A549 (cell line): ENCODE results near the gene ARHGAP22. TPM values are rescaled to one million over a fixed set of nuclear protein-coding genes. Genes with fewer than 3 reads are reported as not detected.
A peak's percentile ranks its signal among the peaks of the same experiment; 100 is the strongest.

Experiments
- ATAC-seq, 2 experiments: fragments of 200-7000 bp in 1 of 2; fragments of >200 bp in 1 of 2; cut with Nextera tagmentation in 1 of 2; cut with Tn5 transposase in 1 of 2; 3 replicates each; pipeline versions ENCODE4 v1.8.0 to v1.9.1; 2018 to 2020; ENCODE audit warnings: mild to moderate bottlenecking in 1 of 2, moderate library complexity in 1 of 2
- CTCF ChIA-PET: fragments of 300-600 bp; sonication (Branson Sonifier 250); formaldehyde crosslinking; extraction: SDS; loops from one replicate; lab custom pipeline; 2021; ENCODE audit warnings: antibody characterized with exemption, inconsistent platforms; lab: Yijun Ruan, JAX
- POLR2A ChIA-PET: fragments of 350-600 bp; formaldehyde crosslinking; extraction: SDS; loops from one replicate; lab custom pipeline; 2021; ENCODE audit warnings: antibody characterized with exemption, inconsistent platforms; lab: Yijun Ruan, JAX
- DNase-seq, 2 experiments: peaks; one replicate each; pipeline versions ENCODE4 v3.0.0 to v3.0.0-alpha.2; 2011 to 2016; ENCODE audit warnings: low read depth in 1 of 2, low spot score in 1 of 2
- FAIRE-seq: peaks from 2 replicates; lab custom pipeline; 2011; peaks lifted over from hg19 to GRCh38; lab: Jason Lieb, UNC
- H3K27ac ChIP-seq, 2 experiments: fragments of >200 bp; sonication (Bioruptor Twin); formaldehyde crosslinking; 3 replicates each; pipeline ENCODE4 v1.5.1; 2016 to 2017
- H3K4me1 ChIP-seq: fragments of >200 bp; sonication (Bioruptor Twin); formaldehyde crosslinking; 3 replicates; pipeline ENCODE4 v1.6.1; 2016
- H3K4me2 ChIP-seq: fragments of >200 bp; sonication (Bioruptor Twin); formaldehyde crosslinking; 3 replicates; pipeline ENCODE4 v1.6.1; 2016
- H3K4me3 ChIP-seq: fragments of >200 bp; sonication (Bioruptor Twin); formaldehyde crosslinking; 3 replicates; pipeline ENCODE4 v1.5.1; 2016
- H3K9me3 ChIP-seq: fragments of >200 bp; sonication (Bioruptor Twin); formaldehyde crosslinking; 3 replicates; pipeline ENCODE4 v1.6.1; 2016
- CHD4 ChIP-seq: fragments of 200-600 bp; sonication (generic); IDR thresholded peaks from 2 replicates; pipeline ENCODE4 v1.6.1; 2016; ENCODE audit warnings: antibody characterized with exemption, mild to moderate bottlenecking, borderline replicate concordance
- EHF ChIP-seq: fragments of 250-450 bp; sonication (Bioruptor Pico); IDR thresholded peaks from 2 replicates; pipeline ENCODE4 v1.5.0; 2020; ENCODE audit warnings: mild to moderate bottlenecking
- EP300 ChIP-seq, 2 experiments: fragments of >200 bp; sonication (Bioruptor Twin); formaldehyde crosslinking; IDR thresholded peaks; 2 replicates in 1 of 2; 3 replicates in 1 of 2; pipeline ENCODE4 v1.6.1; 2016 to 2017
- ESRRA ChIP-seq: fragments of 150-350 bp; IDR thresholded peaks from 2 replicates; pipeline ENCODE4 v1.6.1; 2014; ENCODE audit warnings: mild to moderate bottlenecking, low read length, borderline replicate concordance
- HOXA7 ChIP-seq: fragments of 250-450 bp; sonication (Bioruptor Pico); IDR thresholded peaks from 2 replicates; pipeline ENCODE4 v1.5.0; 2020; ENCODE audit warnings: mild to moderate bottlenecking, moderate library complexity
- JUN ChIP-seq, 2 experiments: fragments of >200 bp; sonication (Bioruptor Twin); formaldehyde crosslinking; IDR thresholded peaks; 2 replicates in 1 of 2; 3 replicates in 1 of 2; pipeline ENCODE4 v1.6.1; 2016 to 2017
- MAFK ChIP-seq: fragments of 450-650 bp; IDR thresholded peaks from 2 replicates; pipeline ENCODE4 v1.6.1; 2014; ENCODE audit not compliant: partially characterized antibody
- MYC ChIP-seq: IDR thresholded peaks from 2 replicates; pipeline ENCODE4 v1.6.1; 2012; ENCODE audit warnings: mild to moderate bottlenecking, inconsistent platforms, low read length, improper control_type of control experiment, borderline replicate concordance
- NFE2L2 ChIP-seq: fragments of 150-350 bp; conservative IDR thresholded peaks from 2 replicates; pipeline ENCODE4 v1.6.1; 2014; ENCODE audit warnings: low read length
- NPAS2 ChIP-seq: fragments of 250-450 bp; sonication (Bioruptor Pico); IDR thresholded peaks from 2 replicates; pipeline ENCODE4 v1.8.0; 2022; ENCODE audit warnings: mild to moderate bottlenecking, moderate library complexity, borderline replicate concordance
- PHF8 ChIP-seq: fragments of 200-600 bp; sonication (generic); IDR thresholded peaks from 2 replicates; pipeline ENCODE4 v1.6.1; 2016; ENCODE audit warnings: low read depth, mild to moderate bottlenecking, antibody characterized with exemption, moderate library complexity, borderline replicate concordance
- POLR2A ChIP-seq: IDR thresholded peaks from 2 replicates; pipeline ENCODE4 v1.6.1; 2012; ENCODE audit warnings: mild to moderate bottlenecking, low read length
- RAD21 ChIP-seq, 2 experiments: fragments of >200 bp in 1 of 2; sonication (Bioruptor Twin) in 1 of 2; formaldehyde crosslinking in 1 of 2; IDR thresholded peaks in 1 of 2; conservative IDR thresholded peaks in 1 of 2; 2 replicates in 1 of 2; 3 replicates in 1 of 2; pipeline ENCODE4 v1.6.1; 2012 to 2018; ENCODE audit warnings: inconsistent platforms in 1 of 2
- RCOR1 ChIP-seq: fragments of 150-350 bp; IDR thresholded peaks from 2 replicates; pipeline ENCODE4 v1.6.1; 2014; ENCODE audit warnings: antibody characterized with exemption, low read length, low read depth
- RNF2 ChIP-seq: fragments of 200-600 bp; sonication (generic); IDR thresholded peaks from 2 replicates; pipeline ENCODE4 v1.6.1; 2016; ENCODE audit warnings: low read depth, mild to moderate bottlenecking, antibody characterized with exemption, moderate library complexity, borderline replicate concordance
- SREBF2 ChIP-seq: fragments of 450-650 bp; IDR thresholded peaks from 2 replicates; pipeline ENCODE4 v1.6.1; 2014; ENCODE audit warnings: mild to moderate bottlenecking, moderate library complexity
- WGBS: methylation state at CpG from one replicate; pipeline ENCODE4 v1.1.6; 2017; ENCODE audit errors: missing lambda C conversion rate; 5-methylcytosine and 5-hydroxymethylcytosine counted together
- polyA minus RNA-seq: library from RNA; depleted of rRNA, polyadenylated mRNA; stranded (reverse); fragments of >200 nt; gene quantifications from 2 replicates; pipeline ENCODE4 v1.2.3, GENCODE V29; 2011; rRNA and poly(A)+ RNA removed
- polyA plus RNA-seq, 4 experiments: library from polyadenylated mRNA; depleted of rRNA in 3 of 4; stranded (reverse); fragments of >200 nt; fragmentation: RNase III in 1 of 4; extraction: RNeasy Plus Mini Kit Qiagen cat#74134 plus additional on column Dnase treatment in 1 of 4; gene quantifications; 2 replicates in 3 of 4; 3 replicates in 1 of 4; pipeline ENCODE4 v1.2.3, GENCODE V29; 2011 to 2017
- TF ChIP-seq, protein P1 (sequence below): fragments of 250-450 bp; sonication (Bioruptor Pico); IDR thresholded peaks from 2 replicates; pipeline ENCODE4 v1.5.0; 2021; ENCODE audit warnings: mild to moderate bottlenecking, moderate library complexity, borderline replicate concordance
- TF ChIP-seq, protein P2 (sequence below): fragments of 150-350 bp; IDR thresholded peaks from 2 replicates; pipeline ENCODE4 v1.6.1; 2014; ENCODE audit warnings: low read depth, mild to moderate bottlenecking, low read length
- TF ChIP-seq, protein P3 (sequence below): fragments of >200 bp; sonication (Bioruptor Twin); formaldehyde crosslinking; IDR thresholded peaks from 3 replicates; pipeline ENCODE4 v1.6.1; 2016
- TF ChIP-seq, protein P4 (sequence below): IDR thresholded peaks from 2 replicates; pipeline ENCODE4 v1.6.1; 2012; ENCODE audit warnings: low read depth, borderline replicate concordance
- TF ChIP-seq, protein P5 (sequence below): fragments of >200 bp; sonication (Bioruptor Twin); formaldehyde crosslinking; IDR thresholded peaks from 3 replicates; pipeline ENCODE4 v1.5.1; 2016
- TF ChIP-seq, protein P6 (sequence below): fragments of 450-650 bp; IDR thresholded peaks from 2 replicates; pipeline ENCODE4 v1.6.1; 2014; ENCODE audit warnings: antibody characterized with exemption

Gene ARHGAP22, protein sequence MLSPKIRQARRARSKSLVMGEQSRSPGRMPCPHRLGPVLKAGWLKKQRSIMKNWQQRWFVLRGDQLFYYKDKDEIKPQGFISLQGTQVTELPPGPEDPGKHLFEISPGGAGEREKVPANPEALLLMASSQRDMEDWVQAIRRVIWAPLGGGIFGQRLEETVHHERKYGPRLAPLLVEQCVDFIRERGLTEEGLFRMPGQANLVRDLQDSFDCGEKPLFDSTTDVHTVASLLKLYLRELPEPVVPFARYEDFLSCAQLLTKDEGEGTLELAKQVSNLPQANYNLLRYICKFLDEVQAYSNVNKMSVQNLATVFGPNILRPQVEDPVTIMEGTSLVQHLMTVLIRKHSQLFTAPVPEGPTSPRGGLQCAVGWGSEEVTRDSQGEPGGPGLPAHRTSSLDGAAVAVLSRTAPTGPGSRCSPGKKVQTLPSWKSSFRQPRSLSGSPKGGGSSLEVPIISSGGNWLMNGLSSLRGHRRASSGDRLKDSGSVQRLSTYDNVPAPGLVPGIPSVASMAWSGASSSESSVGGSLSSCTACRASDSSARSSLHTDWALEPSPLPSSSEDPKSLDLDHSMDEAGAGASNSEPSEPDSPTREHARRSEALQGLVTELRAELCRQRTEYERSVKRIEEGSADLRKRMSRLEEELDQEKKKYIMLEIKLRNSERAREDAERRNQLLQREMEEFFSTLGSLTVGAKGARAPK
- polyA plus RNA-seq (2011; rRNA removed) (1.7 and 1.9 TPM in 2 replicates), polyA plus RNA-seq (2017; fragmentation: RNase III; extraction: RNeasy Plus Mini Kit Qiagen cat#74134 plus additional on column Dnase treatment) (3.0 to 3.7 TPM (median 3.2 TPM) in 3 replicates), polyA minus RNA-seq (2.7 and 3.8 TPM in 2 replicates)
- 3.0 and 4.2 TPM in 2 replicates for polyA plus RNA-seq (2012; cell fraction: cytosol; rRNA removed)
- 9.0 and 12.8 TPM in 2 replicates for polyA plus RNA-seq (2012; cell fraction: nucleus; rRNA removed)

DNA sequence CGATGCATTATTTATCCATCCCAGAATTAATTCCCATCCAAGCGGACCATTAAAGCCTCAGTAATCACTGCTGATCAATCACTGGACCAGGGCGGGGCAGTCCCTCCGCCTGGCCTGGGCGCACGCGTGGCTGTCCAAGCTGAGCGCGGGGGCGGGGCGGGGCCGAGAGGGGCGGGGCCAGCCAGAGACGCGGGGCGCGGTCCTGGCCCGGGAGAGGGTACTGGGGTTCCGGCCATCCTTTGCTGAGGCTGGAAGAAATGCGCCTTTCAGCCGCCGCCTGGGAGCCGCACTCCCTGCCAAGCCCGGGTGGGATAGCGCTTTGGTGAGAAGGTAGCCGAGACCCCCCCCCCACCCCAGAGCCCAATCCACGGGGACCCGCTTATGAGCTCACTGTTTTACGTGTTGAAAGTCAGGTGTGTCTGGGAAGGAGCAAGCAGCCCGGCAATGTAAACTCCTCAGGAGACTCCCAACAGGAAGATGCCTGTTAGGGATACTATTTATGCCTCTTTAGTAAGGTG lies at the start of gene ARHGAP22:
Gene ARHGAP22 (minus strand): TSS at position 83 of the 518 bp plus-strand sequence. CDS start 277 bp downstream, outside the sequence.
- POLR2A ChIA-PET, result interaction anchor here (0.6 kb wide), 2 partner anchors 15 kb away, joined by 3 read pairs; no protein-coding TSS in a partner anchor
- ATAC-seq, result peak; percentile 85 to 94
- peak; percentile 25 to 73 for DNase-seq
- H3K27ac ChIP-seq, result peak within 1 kb of the TSS; percentile 73 to 78; a peak in 5 of 6 replicates
- H3K9me3 ChIP-seq, result no peaks in the 10 kb centered on the region
- H3K4me2 ChIP-seq, result peak within 1 kb of the TSS; percentile 98
- peaks cover 5% of the 10 kb centered on the region; the same call in 1 of the 3 replicates for H3K4me1 ChIP-seq
- WGBS, result 2% methylated on average over 17 of the region's 30 CpGs
- FAIRE-seq, result no peak
- CTCF ChIA-PET, result interaction anchor here (0.7 to 8.3 kb wide), 5 partner anchors 10 to 243 kb away, joined by 3 to 112 read pairs (median 3); no protein-coding TSS in a partner anchor
- peak within 1 kb of the TSS; percentile 65 for H3K4me3 ChIP-seq
- no peak for TF ChIP-seq RCOR1
- no peak for TF ChIP-seq RAD21 (conservative IDR thresholded peaks at IDR 0.05 in 1 of 2, IDR thresholded peaks at IDR 0.05 in 1 of 2)
- no peak for TF ChIP-seq NPAS2 (CRISPR knock-in tag)
- TF ChIP-seq JUN (IDR thresholded peaks at IDR 0.05), result no peak
- TF ChIP-seq ESRRA, result no peak
- TF ChIP-seq, protein P1, sequence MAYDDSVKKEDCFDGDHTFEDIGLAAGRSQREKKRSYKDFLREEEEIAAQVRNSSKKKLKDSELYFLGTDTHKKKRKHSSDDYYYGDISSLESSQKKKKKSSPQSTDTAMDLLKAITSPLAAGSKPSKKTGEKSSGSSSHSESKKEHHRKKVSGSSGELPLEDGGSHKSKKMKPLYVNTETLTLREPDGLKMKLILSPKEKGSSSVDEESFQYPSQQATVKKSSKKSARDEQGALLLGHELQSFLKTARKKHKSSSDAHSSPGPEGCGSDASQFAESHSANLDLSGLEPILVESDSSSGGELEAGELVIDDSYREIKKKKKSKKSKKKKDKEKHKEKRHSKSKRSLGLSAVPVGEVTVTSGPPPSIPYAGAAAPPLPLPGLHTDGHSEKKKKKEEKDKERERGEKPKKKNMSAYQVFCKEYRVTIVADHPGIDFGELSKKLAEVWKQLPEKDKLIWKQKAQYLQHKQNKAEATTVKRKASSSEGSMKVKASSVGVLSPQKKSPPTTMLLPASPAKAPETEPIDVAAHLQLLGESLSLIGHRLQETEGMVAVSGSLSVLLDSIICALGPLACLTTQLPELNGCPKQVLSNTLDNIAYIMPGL, result no peak
- no peak for TF ChIP-seq CHD4
- TF ChIP-seq, protein P2, sequence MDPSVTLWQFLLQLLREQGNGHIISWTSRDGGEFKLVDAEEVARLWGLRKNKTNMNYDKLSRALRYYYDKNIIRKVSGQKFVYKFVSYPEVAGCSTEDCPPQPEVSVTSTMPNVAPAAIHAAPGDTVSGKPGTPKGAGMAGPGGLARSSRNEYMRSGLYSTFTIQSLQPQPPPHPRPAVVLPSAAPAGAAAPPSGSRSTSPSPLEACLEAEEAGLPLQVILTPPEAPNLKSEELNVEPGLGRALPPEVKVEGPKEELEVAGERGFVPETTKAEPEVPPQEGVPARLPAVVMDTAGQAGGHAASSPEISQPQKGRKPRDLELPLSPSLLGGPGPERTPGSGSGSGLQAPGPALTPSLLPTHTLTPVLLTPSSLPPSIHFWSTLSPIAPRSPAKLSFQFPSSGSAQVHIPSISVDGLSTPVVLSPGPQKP, result no peak
- TF ChIP-seq, protein P3, sequence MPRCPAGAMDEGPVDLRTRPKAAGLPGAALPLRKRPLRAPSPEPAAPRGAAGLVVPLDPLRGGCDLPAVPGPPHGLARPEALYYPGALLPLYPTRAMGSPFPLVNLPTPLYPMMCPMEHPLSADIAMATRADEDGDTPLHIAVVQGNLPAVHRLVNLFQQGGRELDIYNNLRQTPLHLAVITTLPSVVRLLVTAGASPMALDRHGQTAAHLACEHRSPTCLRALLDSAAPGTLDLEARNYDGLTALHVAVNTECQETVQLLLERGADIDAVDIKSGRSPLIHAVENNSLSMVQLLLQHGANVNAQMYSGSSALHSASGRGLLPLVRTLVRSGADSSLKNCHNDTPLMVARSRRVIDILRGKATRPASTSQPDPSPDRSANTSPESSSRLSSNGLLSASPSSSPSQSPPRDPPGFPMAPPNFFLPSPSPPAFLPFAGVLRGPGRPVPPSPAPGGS, result no peak
- TF ChIP-seq POLR2A, result no peak
- TF ChIP-seq EHF (CRISPR knock-in tag), result no peak

DNA sequence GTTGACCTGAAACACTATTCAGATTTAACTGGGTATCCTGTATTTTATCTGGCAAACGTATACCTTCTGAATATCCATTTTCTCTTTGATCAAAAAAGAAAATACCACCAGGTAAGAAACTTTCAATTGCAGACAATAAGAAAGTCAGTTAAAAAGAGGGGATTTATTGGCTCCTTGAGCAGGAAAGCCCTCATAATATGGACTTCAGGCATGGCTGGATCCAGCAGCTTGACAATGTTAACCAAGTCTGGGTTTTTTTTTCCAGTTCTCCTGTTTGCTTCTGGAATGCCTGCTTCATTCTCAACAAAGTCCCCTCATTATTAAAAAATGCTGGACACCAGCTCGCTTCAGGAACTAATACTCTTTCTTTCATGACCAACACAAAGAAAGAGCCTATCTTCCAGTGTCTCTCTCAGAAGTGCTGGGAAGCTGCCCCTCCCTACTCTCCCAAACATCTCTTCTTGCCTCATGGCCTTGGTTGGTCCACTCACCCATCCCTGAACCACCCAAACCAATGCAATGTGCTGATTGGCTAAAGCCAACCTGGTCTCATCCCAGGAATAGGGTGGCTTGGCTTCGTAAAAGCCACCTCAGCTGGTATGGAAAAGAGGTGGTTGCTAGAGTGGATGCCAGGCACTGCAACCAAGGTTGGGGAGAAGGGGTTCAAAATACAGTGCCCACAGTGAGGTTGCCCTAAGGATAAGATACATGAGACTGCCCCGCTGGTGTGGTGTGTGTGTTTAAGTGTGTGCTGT lies 49.2 kb upstream of the ARHGAP22 start:
- ChIA-PET CTCF (interaction anchor here (0.7 to 10.4 kb wide), 8 partner anchors 16 to 291 kb away, joined by 3 to 315 read pairs (median 35); no protein-coding TSS in a partner anchor), POLR2A (no interaction called here)
- no peak for ATAC-seq
- no peak overlapping the region for H3K4me3 ChIP-seq
- no peaks in the 10 kb centered on the region for H3K9me3 ChIP-seq
- no peak overlapping the region for H3K4me2 ChIP-seq
- no peak overlapping the region for H3K27ac ChIP-seq
- no peak for DNase-seq
- 88% methylated on average over 4 of the region's 4 CpGs for WGBS
- TF ChIP-seq PHF8, result no peak
- no peak for TF ChIP-seq HOXA7 (CRISPR knock-in tag)
- TF ChIP-seq, protein P4, sequence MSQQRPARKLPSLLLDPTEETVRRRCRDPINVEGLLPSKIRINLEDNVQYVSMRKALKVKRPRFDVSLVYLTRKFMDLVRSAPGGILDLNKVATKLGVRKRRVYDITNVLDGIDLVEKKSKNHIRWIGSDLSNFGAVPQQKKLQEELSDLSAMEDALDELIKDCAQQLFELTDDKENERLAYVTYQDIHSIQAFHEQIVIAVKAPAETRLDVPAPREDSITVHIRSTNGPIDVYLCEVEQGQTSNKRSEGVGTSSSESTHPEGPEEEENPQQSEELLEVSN, result no peak
- TF ChIP-seq EP300 (IDR thresholded peaks at IDR 0.05), result no peak
- TF ChIP-seq MAFK, result no peak
- TF ChIP-seq NPAS2 (CRISPR knock-in tag), result no peak
- no peak for TF ChIP-seq NFE2L2
- TF ChIP-seq, protein P5, sequence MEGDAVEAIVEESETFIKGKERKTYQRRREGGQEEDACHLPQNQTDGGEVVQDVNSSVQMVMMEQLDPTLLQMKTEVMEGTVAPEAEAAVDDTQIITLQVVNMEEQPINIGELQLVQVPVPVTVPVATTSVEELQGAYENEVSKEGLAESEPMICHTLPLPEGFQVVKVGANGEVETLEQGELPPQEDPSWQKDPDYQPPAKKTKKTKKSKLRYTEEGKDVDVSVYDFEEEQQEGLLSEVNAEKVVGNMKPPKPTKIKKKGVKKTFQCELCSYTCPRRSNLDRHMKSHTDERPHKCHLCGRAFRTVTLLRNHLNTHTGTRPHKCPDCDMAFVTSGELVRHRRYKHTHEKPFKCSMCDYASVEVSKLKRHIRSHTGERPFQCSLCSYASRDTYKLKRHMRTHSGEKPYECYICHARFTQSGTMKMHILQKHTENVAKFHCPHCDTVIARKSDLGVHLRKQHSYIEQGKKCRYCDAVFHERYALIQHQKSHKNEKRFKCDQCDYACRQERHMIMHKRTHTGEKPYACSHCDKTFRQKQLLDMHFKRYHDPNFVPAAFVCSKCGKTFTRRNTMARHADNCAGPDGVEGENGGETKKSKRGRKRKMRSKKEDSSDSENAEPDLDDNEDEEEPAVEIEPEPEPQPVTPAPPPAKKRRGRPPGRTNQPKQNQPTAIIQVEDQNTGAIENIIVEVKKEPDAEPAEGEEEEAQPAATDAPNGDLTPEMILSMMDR, result no peak
- no peak for TF ChIP-seq SREBF2
- TF ChIP-seq, protein P6, sequence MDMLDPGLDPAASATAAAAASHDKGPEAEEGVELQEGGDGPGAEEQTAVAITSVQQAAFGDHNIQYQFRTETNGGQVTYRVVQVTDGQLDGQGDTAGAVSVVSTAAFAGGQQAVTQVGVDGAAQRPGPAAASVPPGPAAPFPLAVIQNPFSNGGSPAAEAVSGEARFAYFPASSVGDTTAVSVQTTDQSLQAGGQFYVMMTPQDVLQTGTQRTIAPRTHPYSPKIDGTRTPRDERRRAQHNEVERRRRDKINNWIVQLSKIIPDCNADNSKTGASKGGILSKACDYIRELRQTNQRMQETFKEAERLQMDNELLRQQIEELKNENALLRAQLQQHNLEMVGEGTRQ, result no peak
- TF ChIP-seq JUN (IDR thresholded peaks at IDR 0.05), result no peak
- no peak for TF ChIP-seq EHF (CRISPR knock-in tag)
- no peak for TF ChIP-seq RNF2
- TF ChIP-seq MYC, result no peak
- no peak for FAIRE-seq
- H3K4me1 ChIP-seq, result 0 out of 3 replicates have a peak, but pooled peaks cover 3% of the 10 kb centered on the region
